ENCODE measurements around the gene IFI16.
"Not testable (repeated sequence)": the region's sequence is repeated elsewhere in the genome, so short reads cannot be mapped to it uniquely, and the experiment has no call there.

IFI16 gene

GRCh38 chr1:159008744-159009188, 941 bp upstream of the IFI16 start:
- DNase-seq = no peak

- no peak for DNase-seq
Observed at GRCh38 chr1:159009287-159009686, 420 bp upstream of the IFI16 start.

- DNase-seq = no peak
Observed at GRCh38 chr1:159010391-159010790, 684 bp downstream of the IFI16 start.

GRCh38 chr1:159011001-159011400, 1.3 kb downstream of the IFI16 start:
- DNase-seq = not testable (repeated sequence)

GRCh38 chr1:159011751-159012150, 2.0 kb downstream of the IFI16 start:
- DNase-seq = no peak

GRCh38 chr1:159012495-159012894, 2.8 kb downstream of the IFI16 start:
- DNase-seq = no peak

GRCh38 chr1:159014003-159014571, 4.4 kb downstream of the IFI16 start:
- DNase-seq = no peak

GRCh38 chr1:159014851-159015250, 5.1 kb downstream of the IFI16 start:
- no peak for DNase-seq

GRCh38 chr1:159015440-159015909, 5.8 kb downstream of the IFI16 start:
- no peak for DNase-seq

- no peak for DNase-seq
Observed at GRCh38 chr1:159023723-159024122, 14.0 kb downstream of the IFI16 start.

GRCh38 chr1:159025043-159025442, 15.3 kb downstream of the IFI16 start:
- DNase-seq = no peak

GRCh38 chr1:159026841-159027240, 17.1 kb downstream of the IFI16 start:
- DNase-seq = not testable (repeated sequence)

- no peak for DNase-seq
Observed at GRCh38 chr1:159030311-159030710, 20.6 kb downstream of the IFI16 start.

GRCh38 chr1:159030877-159031447, 21.3 kb downstream of the IFI16 start:
- DNase-seq = no peak

- DNase-seq = no peak
Observed at GRCh38 chr1:159040206-159040605, 30.5 kb downstream of the IFI16 start.

GRCh38 chr1:159040893-159041724, 31.4 kb downstream of the IFI16 start:
- no peak for DNase-seq

GRCh38 chr1:159046486-159046885, 36.8 kb downstream of the IFI16 start:
- not testable (repeated sequence) for DNase-seq

GRCh38 chr1:159051436-159051835, 41.7 kb downstream of the IFI16 start:
- DNase-seq = no peak

- no peak for DNase-seq
Observed at GRCh38 chr1:159054427-159054826, 44.7 kb downstream of the IFI16 start.

GRCh38 chr1:159055181-159055641, 45.5 kb downstream of the IFI16 start:
- DNase-seq = no peak

- no peak for DNase-seq
Observed at GRCh38 chr1:159056069-159056698, 46.5 kb downstream of the IFI16 start.

- DNase-seq = no peak
Observed at GRCh38 chr1:159058751-159059150, 49.0 kb downstream of the IFI16 start.

- DNase-seq = no peak
Observed at GRCh38 chr1:159065106-159065505, 55.4 kb downstream of the IFI16 start.
